ENCODE measurements around the gene TMBIM1. TPM values are rescaled to one million over a fixed set of nuclear protein-coding genes. Genes with fewer than 3 reads are reported as not detected.

Gene TMBIM1
- total and polyA plus RNA-seq, 9 of the 15 experiments (the other 6 are each of a cell fraction or from before 2014, with no cell fraction given), result 14.2 to 105 (median 47.0) TPM

GRCh38 chr2:218249691-218250090 is 42.6 kb downstream of the TMBIM1 start:
- Histone ChIP-seq H3K27me3 (ENCODE audit: control insufficient read depth in 2 of 2, insufficient read depth in 2 of 2, low read length in 2 of 2) (no peaks in the 10 kb centered on the region), H3K4me1 (replicated peaks in 1 of 2; ENCODE audit: control insufficient read depth in 2 of 2, insufficient read depth in 2 of 2, low read length in 2 of 2) (no peaks in the 10 kb centered on the region), H3K27ac (ENCODE audit: extremely low read depth, low read depth, low read length) (no peak overlapping the region), H3K79me2 (ENCODE audit: control insufficient read depth, insufficient read depth, low read length) (no peaks in the 10 kb centered on the region), H4K20me1 (replicated peaks; ENCODE audit: control insufficient read depth, insufficient read depth, low read length) (no peaks in the 10 kb centered on the region), H3K4me3 (no peak overlapping the region), H3K9me3 (replicated peaks; ENCODE audit: control insufficient read depth, insufficient read depth, low read depth, low read length) (no peaks in the 10 kb centered on the region), H3K36me3 (ENCODE audit: control insufficient read depth, insufficient read depth, low read length) (peaks cover 79% of the 10 kb centered on the region; the same call in 2 of the 3 replicates), H2AFZ (ENCODE audit: low read depth, low read length) (no peak overlapping the region), H3K4me2 (ENCODE audit: insufficient read depth, low read length) (no peak overlapping the region), H3K9ac (ENCODE audit: insufficient read depth in 1 of 2, low read depth in 2 of 2, low read length in 2 of 2) (no peak overlapping the region), H3K9me1 (ENCODE audit: control insufficient read depth, insufficient read depth, low read length) (no peaks in the 10 kb centered on the region)
- ATAC-seq (no peak), DNase-seq (ENCODE audit: extremely low read depth in 1 of 4, low spot score in 3 of 4) (no peak), FAIRE-seq (no peak)
- in situ Hi-C loops (cut with MboI), result no loop called here
- over 99% methylated on average over 8 of the region's 13 CpGs for WGBS (ENCODE audit: insufficient coverage, low coverage, missing lambda C conversion rate)
- ChIA-PET CTCF (ENCODE audit: low intra/inter-chr PET ratio) (no interaction called here), POLR2A (no interaction called here)
- BruUV-seq (replicated peaks), result no TSS peak
- no peak for TF ChIP-seq NFYB (IDR thresholded peaks at IDR 0.05; ENCODE audit: extremely low read depth, insufficient read length)
- intact Hi-C loops (cut with micrococcal nuclease), result no loop called here

GRCh38 chr2:218245214-218245613 is 47.1 kb downstream of the TMBIM1 start:
- ATAC-seq, result no peak
- H3K79me2 ChIP-seq (ENCODE audit: control insufficient read depth, insufficient read depth, low read length), result no peaks in the 10 kb centered on the region
- H4K20me1 ChIP-seq (replicated peaks; ENCODE audit: control insufficient read depth, insufficient read depth, low read length), result no peaks in the 10 kb centered on the region
- H3K4me2 ChIP-seq (ENCODE audit: insufficient read depth, low read length), result no peak overlapping the region
- no peak overlapping the region for H3K27ac ChIP-seq (ENCODE audit: extremely low read depth, low read depth, low read length)
- no peak overlapping the region for H3K9ac ChIP-seq (ENCODE audit: insufficient read depth in 1 of 2, low read depth in 2 of 2, low read length in 2 of 2)
- no peak for FAIRE-seq
- no peaks in the 10 kb centered on the region for H3K4me1 ChIP-seq (replicated peaks in 1 of 2; ENCODE audit: control insufficient read depth in 2 of 2, insufficient read depth in 2 of 2, low read length in 2 of 2)
- 78% methylated on average over 3 of the region's 5 CpGs for WGBS (ENCODE audit: insufficient coverage, low coverage, missing lambda C conversion rate)
- no peaks in the 10 kb centered on the region for H3K27me3 ChIP-seq (ENCODE audit: control insufficient read depth in 2 of 2, insufficient read depth in 2 of 2, low read length in 2 of 2)
- peaks cover 77% of the 10 kb centered on the region for H3K36me3 ChIP-seq (ENCODE audit: control insufficient read depth, insufficient read depth, low read length)
- DNase-seq (ENCODE audit: extremely low read depth in 1 of 4, low spot score in 3 of 4), result no peak
- TF ChIP-seq ZNF175 (CRISPR knock-in tag; IDR thresholded peaks at IDR 0.05; ENCODE audit: low read depth), result no peak
- no peak for TF ChIP-seq ZNF124 (CRISPR knock-in tag; IDR thresholded peaks at IDR 0.05)
- no peak for TF ChIP-seq MECOM (CRISPR knock-in tag; IDR thresholded peaks at IDR 0.05)
- TF ChIP-seq E2F1 (CRISPR knock-in tag; IDR thresholded peaks at IDR 0.05), result no peak
- no peak for TF ChIP-seq HNRNPK (IDR thresholded peaks at IDR 0.05; ENCODE audit: low read depth, low read length, poor library complexity, severe bottlenecking)
- no peak for TF ChIP-seq ETV6 (IDR thresholded peaks at IDR 0.05; ENCODE audit: borderline replicate concordance in 1 of 2, low read depth in 2 of 2, low read length in 1 of 2)
- no peak for TF ChIP-seq ETV6 (CRISPR knock-in tag; IDR thresholded peaks at IDR 0.05; ENCODE audit: borderline replicate concordance)
- in situ Hi-C loops (cut with MboI) (no loop called here), intact Hi-C loops (cut with micrococcal nuclease) (no loop called here)
- no peaks in the 10 kb centered on the region for H3K9me3 ChIP-seq (replicated peaks; ENCODE audit: control insufficient read depth, insufficient read depth, low read depth, low read length)
- ChIA-PET POLR2A (interaction anchor here (0.7 kb wide), 1 partner anchor 22 kb away, joined by 3 read pairs; no protein-coding TSS in a partner anchor), CTCF (ENCODE audit: low intra/inter-chr PET ratio) (no interaction called here)
- H3K4me3 ChIP-seq, result no peak overlapping the region
- no peaks in the 10 kb centered on the region for H3K9me1 ChIP-seq (ENCODE audit: control insufficient read depth, insufficient read depth, low read length)
- no TSS peak for BruUV-seq (replicated peaks)
- no peak overlapping the region for H2AFZ ChIP-seq (ENCODE audit: low read depth, low read length)
